HL-60 (cell line): ENCODE data around the gene PDE4B.

Source experiments
- DNase-seq, 2 experiments: peaks; one replicate each; pipeline ENCODE4 v3.0.0-alpha.2; 2010 to 2020; ENCODE audit warnings: low read depth in 1 of 2, low spot score in 1 of 2
- H3K27ac ChIP-seq: fragments of 250-450 bp; sonication (Bioruptor Pico); replicated peaks from 2 replicates; pipeline ENCODE4 v1.5.1; 2020; ENCODE audit warnings: mild to moderate bottlenecking, moderate library complexity
- H3K27me3 ChIP-seq: fragments of 250-450 bp; sonication (Bioruptor Pico); 2 replicates; pipeline ENCODE4 v1.5.1; 2021; ENCODE audit warnings: mild to moderate bottlenecking, moderate library complexity; ENCODE audit not compliant: insufficient read depth, poor library complexity, severe bottlenecking
- H3K4me3 ChIP-seq: replicated peaks from 2 replicates; pipeline ENCODE4 v1.5.1; 2011; ENCODE audit warnings: mild to moderate bottlenecking, control low read depth, low read length; ENCODE audit not compliant: insufficient read depth
- CTCF ChIP-seq: IDR thresholded peaks from one replicate; pipeline ENCODE4 v1.5.1; 2011; ENCODE audit warnings: low read length, control low read depth, inconsistent platforms; ENCODE audit not compliant: insufficient read depth
- GABPA ChIP-seq: IDR thresholded peaks from 2 replicates; pipeline ENCODE4 v1.6.1; 2012; ENCODE audit warnings: low read depth
- POLR2AphosphoS5 ChIP-seq: IDR thresholded peaks from 2 replicates; pipeline ENCODE4 v1.6.1; 2012; ENCODE audit warnings: low read depth
- SPI1 ChIP-seq: IDR thresholded peaks from 2 replicates; pipeline ENCODE4 v1.6.1; 2012; ENCODE audit warnings: low read depth, mild to moderate bottlenecking, borderline replicate concordance
- TF ChIP-seq, protein P1 (sequence below): IDR thresholded peaks from 2 replicates; pipeline ENCODE4 v1.6.1; 2012; ENCODE audit warnings: low read depth; ENCODE audit not compliant: insufficient replicate concordance

Gene PDE4B

DNA sequence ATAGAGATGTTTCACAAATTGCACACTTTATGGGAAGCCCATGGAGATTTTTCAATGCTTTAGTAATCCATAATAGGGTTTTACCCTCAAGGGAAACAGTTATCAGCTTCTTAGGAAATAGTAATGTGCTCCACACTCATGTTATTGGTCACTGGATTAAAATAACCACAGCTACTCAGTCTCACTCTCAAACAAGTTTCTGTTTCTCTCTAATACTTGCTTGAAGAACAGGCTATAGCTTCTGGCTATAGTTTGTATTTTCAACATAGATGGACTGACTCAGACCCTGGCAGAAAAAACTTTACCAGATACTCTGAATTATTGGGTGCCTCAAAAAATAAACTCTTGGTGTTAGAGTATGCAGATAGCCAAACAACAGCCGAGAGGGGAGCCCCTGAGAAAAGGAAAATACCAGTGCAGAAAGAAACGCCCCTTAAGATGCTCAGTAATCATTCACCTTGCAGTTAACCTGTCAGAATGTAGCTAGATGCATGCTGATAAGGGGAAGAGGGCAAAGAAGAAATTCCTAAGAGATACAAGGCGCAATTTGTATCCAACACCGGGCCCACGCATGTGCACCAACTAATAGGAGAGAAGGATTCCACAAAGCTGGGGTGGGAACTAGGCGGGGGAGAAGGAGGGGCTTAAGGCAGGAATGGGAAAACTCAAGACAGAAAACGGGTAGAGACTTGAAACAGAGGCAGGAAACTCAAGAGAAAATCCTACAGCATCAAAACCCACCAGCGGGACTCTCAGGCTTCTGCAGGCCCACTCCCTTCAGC lies 30.4 kb upstream of the PDE4B start:
- Histone ChIP-seq H3K4me3 (no peak overlapping the region), H3K27ac (no peak overlapping the region), H3K27me3 (no peaks in the 10 kb centered on the region)
- no peak for TF ChIP-seq CTCF
- no peak for TF ChIP-seq GABPA
- TF ChIP-seq, protein P1, sequence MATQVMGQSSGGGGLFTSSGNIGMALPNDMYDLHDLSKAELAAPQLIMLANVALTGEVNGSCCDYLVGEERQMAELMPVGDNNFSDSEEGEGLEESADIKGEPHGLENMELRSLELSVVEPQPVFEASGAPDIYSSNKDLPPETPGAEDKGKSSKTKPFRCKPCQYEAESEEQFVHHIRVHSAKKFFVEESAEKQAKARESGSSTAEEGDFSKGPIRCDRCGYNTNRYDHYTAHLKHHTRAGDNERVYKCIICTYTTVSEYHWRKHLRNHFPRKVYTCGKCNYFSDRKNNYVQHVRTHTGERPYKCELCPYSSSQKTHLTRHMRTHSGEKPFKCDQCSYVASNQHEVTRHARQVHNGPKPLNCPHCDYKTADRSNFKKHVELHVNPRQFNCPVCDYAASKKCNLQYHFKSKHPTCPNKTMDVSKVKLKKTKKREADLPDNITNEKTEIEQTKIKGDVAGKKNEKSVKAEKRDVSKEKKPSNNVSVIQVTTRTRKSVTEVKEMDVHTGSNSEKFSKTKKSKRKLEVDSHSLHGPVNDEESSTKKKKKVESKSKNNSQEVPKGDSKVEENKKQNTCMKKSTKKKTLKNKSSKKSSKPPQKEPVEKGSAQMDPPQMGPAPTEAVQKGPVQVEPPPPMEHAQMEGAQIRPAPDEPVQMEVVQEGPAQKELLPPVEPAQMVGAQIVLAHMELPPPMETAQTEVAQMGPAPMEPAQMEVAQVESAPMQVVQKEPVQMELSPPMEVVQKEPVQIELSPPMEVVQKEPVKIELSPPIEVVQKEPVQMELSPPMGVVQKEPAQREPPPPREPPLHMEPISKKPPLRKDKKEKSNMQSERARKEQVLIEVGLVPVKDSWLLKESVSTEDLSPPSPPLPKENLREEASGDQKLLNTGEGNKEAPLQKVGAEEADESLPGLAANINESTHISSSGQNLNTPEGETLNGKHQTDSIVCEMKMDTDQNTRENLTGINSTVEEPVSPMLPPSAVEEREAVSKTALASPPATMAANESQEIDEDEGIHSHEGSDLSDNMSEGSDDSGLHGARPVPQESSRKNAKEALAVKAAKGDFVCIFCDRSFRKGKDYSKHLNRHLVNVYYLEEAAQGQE: no peak
- no peak for DNase-seq

GRCh38 chr1:65764052-65764451 lies 28.6 kb upstream of the PDE4B start:
- Histone ChIP-seq H3K27ac (no peak overlapping the region), H3K4me3 (no peak overlapping the region), H3K27me3 (no peaks in the 10 kb centered on the region)
- no peak for DNase-seq
- TF ChIP-seq, protein P1: no peak
- TF ChIP-seq CTCF (no peak), GABPA (no peak), POLR2AphosphoS5 (no peak), SPI1 (no peak)

GRCh38 chr1:65765631-65766030 lies 27.1 kb upstream of the PDE4B start:
- Histone ChIP-seq H3K27me3 (no peaks in the 10 kb centered on the region), H3K4me3 (no peak overlapping the region), H3K27ac (peak overlapping the region; percentile 6)
- TF ChIP-seq CTCF (no peak), SPI1 (peak; percentile 46; the same call in 1 of the 2 replicates)
- DNase-seq: peak in 1 of 2 experiments; percentile 41

- no peak overlapping the region for H3K4me3 ChIP-seq
- no peak overlapping the region for H3K27ac ChIP-seq
- TF ChIP-seq POLR2AphosphoS5 (no peak), CTCF (no peak), SPI1 (no peak), GABPA (no peak)
- TF ChIP-seq, protein P1: no peak
- no peak for DNase-seq
- H3K27me3 ChIP-seq: no peaks in the 10 kb centered on the region
Measured at GRCh38 chr1:65769636-65770035, 23.1 kb upstream of the PDE4B start.
